Measurements from ENCODE around the gene TCERG1. TPM values are rescaled to one million over a fixed set of nuclear protein-coding genes. Genes with fewer than 3 reads are reported as not detected.

The TCERG1 gene
- total RNA-seq, 4 donors from 2014 or later: 18.0 to 53.9 (median 41.8) TPM

DNA sequence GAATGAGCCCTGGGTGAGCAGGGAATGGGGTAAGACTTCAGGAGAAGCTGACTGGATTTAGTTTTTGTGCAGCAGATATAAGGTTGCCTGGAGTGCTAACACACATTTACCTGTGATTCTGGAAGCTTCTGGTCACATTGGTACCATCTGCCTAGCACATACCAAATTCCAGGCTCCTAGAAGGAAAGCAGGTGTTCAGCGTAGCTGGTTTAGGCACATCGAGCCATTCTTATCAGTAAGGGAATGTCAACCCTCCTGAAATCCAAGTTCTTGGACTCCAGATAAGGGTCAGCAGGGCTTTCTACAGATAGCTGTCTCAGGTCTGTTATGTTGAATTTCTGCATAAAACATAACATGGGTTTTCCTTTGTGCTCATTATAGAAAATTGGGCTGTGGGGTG, 10.3 kb downstream of the TCERG1 start:
- no peaks in the 10 kb centered on the region for H3K4me1 ChIP-seq
- in situ Hi-C loops (cut with MboI; ENCODE audit: low sequenced_read_pairs in 4 of 4): loop anchor here in 2 of 4 donors (25.0 kb wide), 1 partner anchor 320 kb away; no protein-coding TSS in a partner anchor
- no peak overlapping the region for H3K4me3 ChIP-seq
- ATAC-seq (no peak), DNase-seq (no peak)
- no peaks in the 10 kb centered on the region for H3K27me3 ChIP-seq
- intact Hi-C loops (cut with DNase I; ENCODE audit: low total_unique reads): no loop called here
- no peak for TF ChIP-seq POLR2A (IDR thresholded peaks at IDR 0.05)
- TF ChIP-seq, protein P1, sequence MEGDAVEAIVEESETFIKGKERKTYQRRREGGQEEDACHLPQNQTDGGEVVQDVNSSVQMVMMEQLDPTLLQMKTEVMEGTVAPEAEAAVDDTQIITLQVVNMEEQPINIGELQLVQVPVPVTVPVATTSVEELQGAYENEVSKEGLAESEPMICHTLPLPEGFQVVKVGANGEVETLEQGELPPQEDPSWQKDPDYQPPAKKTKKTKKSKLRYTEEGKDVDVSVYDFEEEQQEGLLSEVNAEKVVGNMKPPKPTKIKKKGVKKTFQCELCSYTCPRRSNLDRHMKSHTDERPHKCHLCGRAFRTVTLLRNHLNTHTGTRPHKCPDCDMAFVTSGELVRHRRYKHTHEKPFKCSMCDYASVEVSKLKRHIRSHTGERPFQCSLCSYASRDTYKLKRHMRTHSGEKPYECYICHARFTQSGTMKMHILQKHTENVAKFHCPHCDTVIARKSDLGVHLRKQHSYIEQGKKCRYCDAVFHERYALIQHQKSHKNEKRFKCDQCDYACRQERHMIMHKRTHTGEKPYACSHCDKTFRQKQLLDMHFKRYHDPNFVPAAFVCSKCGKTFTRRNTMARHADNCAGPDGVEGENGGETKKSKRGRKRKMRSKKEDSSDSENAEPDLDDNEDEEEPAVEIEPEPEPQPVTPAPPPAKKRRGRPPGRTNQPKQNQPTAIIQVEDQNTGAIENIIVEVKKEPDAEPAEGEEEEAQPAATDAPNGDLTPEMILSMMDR (IDR thresholded peaks at IDR 0.05 in 4 of 5, conservative IDR thresholded peaks at IDR 0.05 in 1 of 5): no peak
- H3K9me3 ChIP-seq: no peaks in the 10 kb centered on the region
- peaks cover 0 to 55% of the 10 kb centered on the region in 2 donors for H3K36me3 ChIP-seq
- no peak overlapping the region for H3K27ac ChIP-seq

DNA sequence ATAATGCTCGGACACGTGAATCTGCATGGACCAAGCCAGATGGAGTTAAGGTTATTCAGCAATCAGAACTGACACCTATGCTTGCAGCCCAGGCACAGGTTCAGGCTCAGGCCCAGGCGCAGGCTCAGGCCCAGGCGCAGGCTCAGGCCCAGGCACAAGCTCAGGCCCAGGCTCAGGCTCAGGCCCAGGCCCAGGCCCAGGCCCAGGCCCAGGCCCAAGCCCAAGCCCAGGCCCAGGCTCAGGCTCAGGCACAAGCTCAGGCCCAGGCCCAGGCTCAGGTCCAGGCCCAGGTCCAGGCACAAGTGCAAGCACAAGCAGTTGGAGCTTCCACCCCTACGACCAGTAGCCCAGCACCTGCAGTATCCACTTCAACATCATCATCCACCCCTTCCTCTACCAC, 11.8 kb downstream of the TCERG1 start:
- DNase-seq (no peak), ATAC-seq (no peak)
- Histone ChIP-seq H3K27me3 (no peaks in the 10 kb centered on the region), H3K4me3 (no peak overlapping the region), H3K36me3 (peaks cover 3 to 68% of the 10 kb centered on the region in 2 donors), H3K4me1 (no peaks in the 10 kb centered on the region), H3K9me3 (no peaks in the 10 kb centered on the region), H3K27ac (no peak overlapping the region)
- intact Hi-C loops (cut with DNase I; ENCODE audit: low total_unique reads) (no loop called here), in situ Hi-C loops (cut with MboI; ENCODE audit: low sequenced_read_pairs in 4 of 4) (loop anchor here in 2 of 4 donors (25.0 kb wide), 1 partner anchor 322 kb away; no protein-coding TSS in a partner anchor)
- TF ChIP-seq, protein P1 (IDR thresholded peaks at IDR 0.05 in 4 of 5, conservative IDR thresholded peaks at IDR 0.05 in 1 of 5): no peak
- TF ChIP-seq POLR2A (IDR thresholded peaks at IDR 0.05): no peak

DNA sequence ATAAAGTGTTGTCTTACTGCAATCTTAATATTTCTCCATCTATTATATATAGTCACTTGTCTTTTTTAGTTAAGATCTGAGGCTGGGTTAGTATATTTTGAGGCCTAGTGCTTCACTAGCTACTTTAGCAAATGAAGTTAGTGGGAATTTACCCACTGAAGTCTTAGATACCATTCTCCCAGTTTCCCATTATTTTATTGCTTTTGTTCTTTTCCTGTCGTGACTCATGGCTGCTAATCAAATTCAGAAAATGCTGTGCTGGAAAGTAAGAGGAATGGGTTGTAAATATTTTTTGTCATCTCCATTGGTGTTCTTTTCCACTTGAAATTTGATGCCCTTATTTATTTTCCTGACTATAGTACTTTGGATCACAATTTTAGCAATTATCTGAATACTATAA, 14.2 kb downstream of the TCERG1 start:
- TF ChIP-seq, protein P1 (IDR thresholded peaks at IDR 0.05 in 4 of 5, conservative IDR thresholded peaks at IDR 0.05 in 1 of 5): no peak
- TF ChIP-seq POLR2A (IDR thresholded peaks at IDR 0.05): no peak
- intact Hi-C loops (cut with DNase I; ENCODE audit: low total_unique reads) (no loop called here), in situ Hi-C loops (cut with MboI; ENCODE audit: low sequenced_read_pairs in 4 of 4) (loop anchor here in 2 of 4 donors (25.0 kb wide), 1 partner anchor 324 kb away; no protein-coding TSS in a partner anchor)
- ATAC-seq: no peak
- Histone ChIP-seq H3K27me3 (no peaks in the 10 kb centered on the region), H3K4me1 (no peaks in the 10 kb centered on the region), H3K4me3 (no peak overlapping the region), H3K9me3 (no peaks in the 10 kb centered on the region), H3K27ac (no peak overlapping the region), H3K36me3 (peaks cover 9 to 71% of the 10 kb centered on the region in 2 donors)
- no peak for DNase-seq

DNA sequence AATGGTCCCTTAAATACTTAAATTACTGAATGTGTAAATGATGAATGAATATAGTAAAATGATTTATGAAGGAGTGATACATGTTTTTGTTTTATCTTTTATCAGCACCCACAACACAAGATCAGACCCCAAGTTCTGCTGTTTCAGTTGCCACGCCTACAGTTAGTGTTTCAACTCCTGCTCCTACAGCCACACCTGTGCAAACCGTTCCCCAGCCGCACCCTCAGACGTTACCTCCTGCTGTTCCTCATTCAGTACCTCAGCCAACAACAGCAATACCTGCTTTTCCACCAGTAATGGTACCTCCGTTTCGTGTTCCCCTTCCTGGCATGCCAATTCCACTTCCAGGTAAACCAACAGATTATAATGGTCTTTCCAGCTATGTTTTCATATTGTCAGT, 16.3 kb downstream of the TCERG1 start:
- ATAC-seq: no peak
- no peaks in the 10 kb centered on the region for H3K9me3 ChIP-seq
- TF ChIP-seq, protein P1 (IDR thresholded peaks at IDR 0.05 in 4 of 5, conservative IDR thresholded peaks at IDR 0.05 in 1 of 5): no peak
- TF ChIP-seq POLR2A (IDR thresholded peaks at IDR 0.05): no peak
- H3K27ac ChIP-seq: no peak overlapping the region
- no peak for DNase-seq
- in situ Hi-C loops (cut with MboI; ENCODE audit: low sequenced_read_pairs in 4 of 4): loop anchor here in 2 of 4 donors (25.0 kb wide), 1 partner anchor 326 kb away; no protein-coding TSS in a partner anchor
- H3K4me3 ChIP-seq: no peak overlapping the region
- H3K4me1 ChIP-seq: no peaks in the 10 kb centered on the region
- H3K27me3 ChIP-seq: no peaks in the 10 kb centered on the region
- peaks cover 9 to 59% of the 10 kb centered on the region in 2 donors for H3K36me3 ChIP-seq
- intact Hi-C loops (cut with DNase I; ENCODE audit: low total_unique reads): no loop called here
